BJ (cell line): Measurements from ENCODE around the gene DMD. TPM values are rescaled to one million over a fixed set of nuclear protein-coding genes. Genes with fewer than 3 reads are reported as not detected.
A peak's percentile ranks its signal among the peaks of the same experiment; 100 is the strongest.

Experiments used
- CTCF ChIA-PET: fragments of 350-600 bp; formaldehyde crosslinking; extraction: SDS; loops from one replicate; lab custom pipeline; 2021; ENCODE audit warnings: antibody characterized with exemption, inconsistent platforms; lab: Yijun Ruan, JAX
- POLR2A ChIA-PET: fragments of 300-600 bp; sonication (Branson Sonifier 250); formaldehyde crosslinking; extraction: SDS; loops from one replicate; lab custom pipeline; 2021; ENCODE audit warnings: antibody characterized with exemption; lab: Charles Lee
- DNase-seq: peaks from one replicate; pipeline ENCODE4 v3.0.0-alpha.2; 2011; ENCODE audit warnings: low read depth
- H3K27me3 ChIP-seq: 2 replicates; pipeline ENCODE4 v1.6.0; 2011; ENCODE audit warnings: low read length; ENCODE audit not compliant: control insufficient read depth, insufficient read depth
- H3K36me3 ChIP-seq: 2 replicates; pipeline ENCODE4 v1.5.1; 2011; ENCODE audit warnings: low read length; ENCODE audit not compliant: control insufficient read depth, insufficient read depth
- H3K4me3 ChIP-seq: 2 replicates; pipeline ENCODE4 v1.5.1; 2011; ENCODE audit warnings: low read depth, mild to moderate bottlenecking, control low read depth, low read length
- polyA plus RNA-seq: library from polyadenylated mRNA; depleted of rRNA; stranded (reverse); fragments of >200 nt; gene quantifications from 2 replicates; pipeline ENCODE4 v1.2.3, GENCODE V29; 2011
- TF ChIP-seq, protein P1 (sequence below): IDR thresholded peaks from 2 replicates; pipeline ENCODE4 v1.5.1; 2011; ENCODE audit warnings: low read depth, mild to moderate bottlenecking, control low read depth, inconsistent platforms, low read length, moderate library complexity; ENCODE audit not compliant: insufficient read depth

The DMD gene
- polyA plus RNA-seq, 1 experiment, result 12.5 TPM

DNA sequence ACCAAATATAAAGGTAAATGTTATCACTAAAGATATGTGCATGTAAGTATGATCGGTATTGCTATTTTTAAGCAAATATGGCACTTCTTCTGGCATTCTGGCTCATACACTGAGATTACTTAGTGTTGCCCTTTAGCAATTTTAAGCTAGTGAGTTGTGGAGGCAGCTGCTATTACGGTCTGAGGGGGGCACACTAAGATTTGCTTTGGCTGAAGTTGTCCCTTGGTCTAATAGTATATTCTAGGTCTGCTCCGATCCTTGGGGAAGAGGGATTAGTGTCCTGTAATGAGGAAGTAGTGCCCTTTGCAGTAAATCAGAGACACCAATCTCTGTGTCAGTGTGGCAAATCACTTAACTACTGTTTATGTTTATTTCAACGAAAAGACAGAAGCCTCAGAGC, 1943.0 kb downstream of the DMD start:
- DNase-seq, result no peak
- ChIA-PET CTCF (no interaction called here), POLR2A (no interaction called here)
- TF ChIP-seq, protein P1, sequence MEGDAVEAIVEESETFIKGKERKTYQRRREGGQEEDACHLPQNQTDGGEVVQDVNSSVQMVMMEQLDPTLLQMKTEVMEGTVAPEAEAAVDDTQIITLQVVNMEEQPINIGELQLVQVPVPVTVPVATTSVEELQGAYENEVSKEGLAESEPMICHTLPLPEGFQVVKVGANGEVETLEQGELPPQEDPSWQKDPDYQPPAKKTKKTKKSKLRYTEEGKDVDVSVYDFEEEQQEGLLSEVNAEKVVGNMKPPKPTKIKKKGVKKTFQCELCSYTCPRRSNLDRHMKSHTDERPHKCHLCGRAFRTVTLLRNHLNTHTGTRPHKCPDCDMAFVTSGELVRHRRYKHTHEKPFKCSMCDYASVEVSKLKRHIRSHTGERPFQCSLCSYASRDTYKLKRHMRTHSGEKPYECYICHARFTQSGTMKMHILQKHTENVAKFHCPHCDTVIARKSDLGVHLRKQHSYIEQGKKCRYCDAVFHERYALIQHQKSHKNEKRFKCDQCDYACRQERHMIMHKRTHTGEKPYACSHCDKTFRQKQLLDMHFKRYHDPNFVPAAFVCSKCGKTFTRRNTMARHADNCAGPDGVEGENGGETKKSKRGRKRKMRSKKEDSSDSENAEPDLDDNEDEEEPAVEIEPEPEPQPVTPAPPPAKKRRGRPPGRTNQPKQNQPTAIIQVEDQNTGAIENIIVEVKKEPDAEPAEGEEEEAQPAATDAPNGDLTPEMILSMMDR, result no peak
- H3K36me3 ChIP-seq, result no peaks in the 10 kb centered on the region
- H3K27me3 ChIP-seq, result no peaks in the 10 kb centered on the region
- no peak overlapping the region for H3K4me3 ChIP-seq

DNA sequence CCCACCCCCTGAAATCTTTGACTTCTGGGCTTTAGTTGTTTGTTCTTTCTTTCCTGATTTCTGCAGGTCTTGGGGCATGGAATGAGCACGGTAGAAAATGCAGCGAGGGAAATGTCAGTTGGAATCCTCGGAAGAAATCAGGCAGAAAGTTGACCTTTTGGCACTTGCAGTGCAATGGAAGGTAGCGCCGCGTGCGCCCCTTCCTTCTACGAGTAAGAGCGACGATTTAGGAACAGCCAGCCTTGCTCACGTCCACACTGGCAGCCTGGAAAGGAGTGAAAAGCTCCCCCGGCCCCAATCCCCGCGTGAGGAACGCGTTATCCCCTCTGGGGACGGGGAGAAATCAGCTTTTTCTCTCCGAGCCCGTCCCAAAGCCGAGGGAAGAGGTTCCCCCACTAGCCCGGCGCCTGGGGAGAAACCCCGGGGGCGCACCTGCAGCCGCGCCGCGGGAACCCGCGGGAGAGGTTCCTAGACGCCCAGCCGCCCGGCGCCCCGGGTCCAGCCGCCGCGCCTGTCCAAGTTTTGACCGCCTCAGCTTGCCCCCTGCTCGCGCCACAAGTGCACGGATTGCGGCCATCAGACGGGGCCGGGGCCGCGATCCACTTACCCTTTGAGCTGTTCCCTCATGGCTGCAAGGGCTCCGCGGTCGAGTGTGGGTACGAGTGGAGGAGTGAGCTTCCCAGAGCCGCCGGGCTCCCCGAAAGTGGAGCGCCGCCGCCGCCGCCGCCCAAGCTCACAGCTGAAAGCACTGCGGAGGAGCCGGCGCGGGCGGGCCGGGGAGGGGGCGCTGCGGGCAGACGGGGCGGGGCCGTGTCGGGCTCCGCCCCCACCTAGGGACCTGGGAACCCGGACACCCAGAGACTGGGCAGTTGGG, 1944.9 kb downstream of the DMD start:
- Histone ChIP-seq H3K36me3 (no peaks in the 10 kb centered on the region), H3K27me3 (no peaks in the 10 kb centered on the region), H3K4me3 (peak overlapping the region; percentile 62)
- POLR2A ChIA-PET, result interaction anchor here (0.6 kb wide), 1 partner anchor 126 kb away, joined by 10 read pairs; no protein-coding TSS in a partner anchor
- CTCF ChIA-PET, result interaction anchor here (0.8 to 0.9 kb wide), 2 partner anchors 9 to 52 kb away, joined by 3 to 4 read pairs; no protein-coding TSS in a partner anchor
- TF ChIP-seq, protein P1, result no peak
- no peak for DNase-seq

DNA sequence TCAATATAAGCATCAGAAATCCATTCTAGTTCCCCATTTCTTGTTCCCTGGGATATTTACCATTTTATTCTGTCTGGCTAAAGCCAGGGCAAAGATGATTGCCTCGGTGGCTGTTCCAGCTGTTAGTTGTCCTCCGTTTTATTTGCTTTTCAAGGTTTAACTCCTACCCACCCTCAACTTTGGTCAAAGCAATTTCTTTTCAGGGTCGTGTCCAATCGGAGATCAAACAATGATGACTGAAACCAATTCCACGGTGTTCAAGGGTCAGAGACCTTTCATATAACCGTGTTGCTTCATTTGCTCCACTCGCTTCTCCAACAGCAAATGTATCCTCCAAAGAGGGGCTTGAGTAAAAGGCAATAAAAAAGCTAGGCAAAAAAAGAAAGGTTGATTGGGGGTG, 1946.0 kb downstream of the DMD start:
- POLR2A ChIA-PET, result no interaction called here

DNA sequence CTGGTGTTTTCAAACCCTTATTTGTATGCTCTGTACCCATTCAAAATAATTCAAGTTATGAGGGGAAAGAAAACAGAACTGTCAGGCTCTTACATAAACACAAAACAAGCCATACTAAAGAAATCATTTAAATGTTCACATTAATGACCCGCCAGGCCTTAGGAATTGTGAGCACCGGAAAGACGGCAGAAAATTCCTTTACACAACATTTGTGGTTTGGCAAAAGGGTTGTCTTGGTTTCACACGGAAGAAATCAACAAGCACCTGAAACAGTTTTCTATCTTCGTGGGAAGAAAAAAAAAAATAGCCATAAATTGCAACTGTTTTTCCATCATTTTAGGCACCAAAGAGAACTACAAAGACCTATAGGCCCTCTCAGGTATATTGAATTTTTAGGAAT, 1951.0 kb downstream of the DMD start:
- no peak for DNase-seq
- CTCF ChIA-PET, result no interaction called here

More for the DNA sequence above, 1946.0 kb downstream of the DMD start:
- DNase-seq, result no peak
- H3K4me3 ChIP-seq, result no peak overlapping the region
- CTCF ChIA-PET, result interaction anchor here (0.9 kb wide), 1 partner anchor 8 kb away, joined by 3 read pairs; no protein-coding TSS in a partner anchor
- no peaks in the 10 kb centered on the region for H3K36me3 ChIP-seq
- TF ChIP-seq, protein P1, result no peak
- no peaks in the 10 kb centered on the region for H3K27me3 ChIP-seq

DNA sequence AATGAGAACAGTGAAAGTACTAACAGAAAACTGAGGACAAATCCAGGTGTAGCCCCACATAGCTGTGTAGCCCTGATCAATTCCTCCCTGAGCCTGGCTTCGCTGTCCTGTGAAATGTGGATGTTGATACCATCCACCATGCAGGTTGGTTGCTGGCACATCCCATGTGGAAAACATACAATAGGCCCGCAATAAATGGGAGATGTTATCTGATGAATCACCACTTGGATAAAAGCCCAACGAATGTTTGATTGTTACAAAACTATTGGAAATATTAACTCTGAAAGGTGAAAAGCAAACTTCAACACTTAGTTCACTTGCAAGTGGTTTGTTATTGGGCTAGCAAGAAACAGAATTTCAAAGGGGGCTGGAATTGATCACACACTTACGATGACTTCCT, 1953.2 kb downstream of the DMD start:
- POLR2A ChIA-PET, result no interaction called here
- Histone ChIP-seq H3K27me3 (no peaks in the 10 kb centered on the region), H3K4me3 (no peak overlapping the region), H3K36me3 (no peaks in the 10 kb centered on the region)
- no peak for DNase-seq
- CTCF ChIA-PET, result interaction anchor here (1.2 kb wide), 1 partner anchor 14 kb away, joined by 3 read pairs; no protein-coding TSS in a partner anchor
- TF ChIP-seq, protein P1, result no peak

More for the DNA sequence above, 1951.0 kb downstream of the DMD start:
- TF ChIP-seq, protein P1, result no peak
- POLR2A ChIA-PET, result no interaction called here
- Histone ChIP-seq H3K4me3 (no peak overlapping the region), H3K36me3 (no peaks in the 10 kb centered on the region), H3K27me3 (no peaks in the 10 kb centered on the region)
